Glutamatergic neuron (in vitro differentiated cells): ENCODE data around the gene ASCL5. TPM values are rescaled to one million over a fixed set of nuclear protein-coding genes. Genes with fewer than 3 reads are reported as not detected.

Experiments
- DNase-seq: peaks from one replicate; pipeline ENCODE4 v3.0.0; 2022
- H3K27ac Mint-ChIP-seq: one replicate; pipeline ENCODE4 v1.8.0; 2020; ENCODE audit warnings: mild to moderate bottlenecking, mixed read lengths, inconsistent platforms; ENCODE audit not compliant: unreplicated experiment
- H3K27me3 Mint-ChIP-seq: one replicate; pipeline ENCODE4 v1.8.0; 2020; ENCODE audit warnings: mild to moderate bottlenecking, moderate library complexity, mixed read lengths, inconsistent platforms; ENCODE audit not compliant: unreplicated experiment
- H3K36me3 Mint-ChIP-seq: one replicate; pipeline ENCODE4 v1.8.0; 2020; ENCODE audit warnings: mild to moderate bottlenecking, mixed read lengths, inconsistent platforms; ENCODE audit not compliant: unreplicated experiment
- H3K4me1 Mint-ChIP-seq: one replicate; pipeline ENCODE4 v1.8.0; 2020; ENCODE audit warnings: mild to moderate bottlenecking, low read depth, mixed read lengths, inconsistent platforms; ENCODE audit not compliant: unreplicated experiment
- H3K4me3 Mint-ChIP-seq: one replicate; pipeline ENCODE4 v1.8.0; 2020; ENCODE audit warnings: mild to moderate bottlenecking, mixed read lengths, inconsistent platforms; ENCODE audit not compliant: unreplicated experiment
- H3K9me3 Mint-ChIP-seq: one replicate; pipeline ENCODE4 v1.8.0; 2020; ENCODE audit warnings: mild to moderate bottlenecking, moderate library complexity, mixed read lengths, inconsistent platforms; ENCODE audit not compliant: unreplicated experiment
- total RNA-seq: library from RNA; stranded (reverse); fragmentation: NEBNext Ultra II Directional; extraction: Animal tissue kit (Norgen Biotek cat#: 25700); gene quantifications from one replicate; pipeline ENCODE4 v1.2.1, GENCODE V29; 2021; ENCODE audit not compliant: unreplicated experiment
- TF ChIP-seq, protein P1 (sequence below): fragments of 200-600 bp; sonication (generic); IDR thresholded peaks from one replicate; pipeline ENCODE4 v1.5.0; 2021; ENCODE audit not compliant: partially characterized antibody, unreplicated experiment

ASCL5 gene
- total RNA-seq, 1 donor from 2014 or later, result not detected

DNA sequence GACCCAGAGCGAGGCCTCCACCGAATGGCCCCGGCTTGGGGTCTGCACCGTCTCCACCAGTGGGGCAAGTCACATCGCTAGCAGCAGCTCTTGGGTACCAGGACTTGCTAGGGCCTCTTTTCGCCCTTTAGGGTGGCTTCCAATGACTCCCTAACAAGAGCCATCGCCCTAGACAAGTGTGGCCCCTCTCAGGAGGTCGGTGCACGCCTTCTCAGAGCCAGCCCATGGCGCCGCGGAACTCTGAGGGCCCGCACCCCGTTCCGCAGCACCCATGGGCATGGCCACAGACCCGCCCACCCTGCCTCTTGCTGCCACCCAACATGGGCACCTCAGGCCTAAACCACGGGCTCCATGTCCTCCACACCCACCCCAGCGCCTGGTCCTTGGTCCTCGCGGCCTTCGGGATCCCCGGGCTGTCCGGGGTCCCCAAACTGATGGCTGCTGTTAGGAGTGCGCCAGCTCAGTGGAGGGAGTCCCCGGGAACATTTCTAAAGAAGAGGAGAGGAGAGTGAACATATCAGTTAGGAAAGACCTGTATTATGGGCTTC, 11.5 kb downstream of the ASCL5 start:
- TF ChIP-seq, protein P1, sequence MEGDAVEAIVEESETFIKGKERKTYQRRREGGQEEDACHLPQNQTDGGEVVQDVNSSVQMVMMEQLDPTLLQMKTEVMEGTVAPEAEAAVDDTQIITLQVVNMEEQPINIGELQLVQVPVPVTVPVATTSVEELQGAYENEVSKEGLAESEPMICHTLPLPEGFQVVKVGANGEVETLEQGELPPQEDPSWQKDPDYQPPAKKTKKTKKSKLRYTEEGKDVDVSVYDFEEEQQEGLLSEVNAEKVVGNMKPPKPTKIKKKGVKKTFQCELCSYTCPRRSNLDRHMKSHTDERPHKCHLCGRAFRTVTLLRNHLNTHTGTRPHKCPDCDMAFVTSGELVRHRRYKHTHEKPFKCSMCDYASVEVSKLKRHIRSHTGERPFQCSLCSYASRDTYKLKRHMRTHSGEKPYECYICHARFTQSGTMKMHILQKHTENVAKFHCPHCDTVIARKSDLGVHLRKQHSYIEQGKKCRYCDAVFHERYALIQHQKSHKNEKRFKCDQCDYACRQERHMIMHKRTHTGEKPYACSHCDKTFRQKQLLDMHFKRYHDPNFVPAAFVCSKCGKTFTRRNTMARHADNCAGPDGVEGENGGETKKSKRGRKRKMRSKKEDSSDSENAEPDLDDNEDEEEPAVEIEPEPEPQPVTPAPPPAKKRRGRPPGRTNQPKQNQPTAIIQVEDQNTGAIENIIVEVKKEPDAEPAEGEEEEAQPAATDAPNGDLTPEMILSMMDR, result no peak
- peaks cover 8% of the 10 kb centered on the region for H3K4me1 Mint-ChIP-seq
- DNase-seq, result no peak
- H3K4me3 Mint-ChIP-seq, result peak overlapping the region; percentile 8
- no peaks in the 10 kb centered on the region for H3K36me3 Mint-ChIP-seq
- H3K27me3 Mint-ChIP-seq, result peaks cover 7% of the 10 kb centered on the region
- no peak overlapping the region for H3K27ac Mint-ChIP-seq
- peaks cover 4% of the 10 kb centered on the region for H3K9me3 Mint-ChIP-seq

DNA sequence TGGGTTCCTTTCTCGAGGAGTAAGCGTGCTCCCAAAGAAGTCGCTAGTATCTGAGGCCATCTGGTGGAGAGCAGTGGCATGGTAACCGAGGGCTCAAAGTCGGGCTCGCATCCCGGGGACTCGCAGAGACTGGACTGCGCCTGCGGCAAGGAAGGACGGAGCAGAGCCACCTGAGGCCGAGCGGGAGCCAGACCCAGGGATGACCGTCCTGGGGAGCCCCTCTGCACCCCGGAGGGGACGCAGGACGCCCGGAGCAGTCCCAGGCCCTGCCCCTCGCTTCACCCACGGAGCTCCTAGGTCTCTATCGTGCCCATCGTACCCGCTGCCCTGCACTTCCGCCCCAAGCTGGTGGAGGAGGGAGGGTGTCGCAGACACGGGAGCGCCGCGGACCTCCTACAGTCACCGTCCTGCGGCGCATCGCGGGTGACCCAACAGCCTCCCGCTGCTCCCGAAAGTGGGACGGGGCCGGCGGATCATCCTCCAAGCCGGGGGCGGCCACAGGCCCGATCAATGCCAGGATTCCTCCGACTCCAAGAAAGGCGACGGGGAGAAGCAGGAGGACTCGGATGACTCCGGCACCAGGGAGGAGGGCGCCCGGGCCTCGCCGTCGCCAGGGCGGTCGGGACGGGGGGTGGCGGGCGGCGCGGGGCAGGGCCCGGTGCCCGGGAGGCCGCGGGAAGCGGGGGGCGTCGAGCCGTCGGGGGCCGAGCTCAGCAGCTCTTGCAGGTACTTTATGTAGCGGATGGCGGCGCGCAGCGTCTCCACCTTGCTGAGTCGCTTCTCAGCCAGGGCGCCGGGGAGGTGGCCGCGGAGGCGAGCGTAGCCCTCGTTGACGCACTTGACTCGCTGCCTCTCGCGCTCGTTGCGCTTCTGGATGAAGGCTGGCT, 12.5 kb downstream of the ASCL5 start:
- Mint-ChIP-seq H3K27me3 (peaks cover 7% of the 10 kb centered on the region), H3K36me3 (no peaks in the 10 kb centered on the region), H3K27ac (no peak overlapping the region), H3K9me3 (peaks cover 4% of the 10 kb centered on the region), H3K4me1 (peaks cover 8% of the 10 kb centered on the region), H3K4me3 (peak overlapping the region; percentile 87)
- TF ChIP-seq, protein P1, result peak; percentile 78
- DNase-seq, result peak; percentile 93

DNA sequence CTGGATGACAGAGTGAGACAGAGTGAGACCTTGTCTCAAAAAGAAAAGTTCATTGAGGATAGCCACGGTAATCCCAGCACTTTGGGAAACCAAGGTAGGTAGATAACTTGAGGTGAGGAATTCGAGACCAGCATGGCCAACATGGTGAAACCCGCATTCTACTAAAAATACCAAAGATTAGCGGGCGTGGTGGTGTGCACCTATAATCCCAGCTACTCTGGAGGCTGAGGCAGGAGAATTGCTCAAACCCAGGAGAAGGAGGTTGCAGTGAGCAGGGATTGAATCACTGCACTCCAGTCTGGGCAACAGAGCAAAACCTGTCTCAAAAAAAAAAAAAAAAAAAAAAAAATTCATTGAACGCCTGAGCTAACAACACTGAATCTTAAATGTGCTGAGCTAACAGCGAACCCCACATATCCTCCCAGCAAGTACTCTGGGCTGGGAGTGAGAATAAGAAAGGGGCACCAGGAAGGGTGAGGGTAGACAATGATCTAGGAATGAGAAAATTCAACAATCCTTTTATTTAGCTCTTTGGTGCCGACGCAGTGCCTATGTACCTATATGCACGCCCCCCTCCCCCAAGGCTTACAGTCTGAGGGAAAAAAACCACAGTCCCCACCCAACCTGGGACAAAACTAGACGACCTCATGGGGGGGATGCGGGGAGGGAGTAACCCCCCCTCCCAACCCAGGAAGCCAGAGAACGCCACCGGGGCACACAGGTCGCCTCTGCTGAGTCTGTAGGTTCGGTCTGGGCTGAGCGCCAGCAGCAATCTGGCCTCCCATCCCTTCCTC, 13.3 kb downstream of the ASCL5 start:
- no peak overlapping the region for H3K27ac Mint-ChIP-seq
- TF ChIP-seq, protein P1, result no peak

DNA sequence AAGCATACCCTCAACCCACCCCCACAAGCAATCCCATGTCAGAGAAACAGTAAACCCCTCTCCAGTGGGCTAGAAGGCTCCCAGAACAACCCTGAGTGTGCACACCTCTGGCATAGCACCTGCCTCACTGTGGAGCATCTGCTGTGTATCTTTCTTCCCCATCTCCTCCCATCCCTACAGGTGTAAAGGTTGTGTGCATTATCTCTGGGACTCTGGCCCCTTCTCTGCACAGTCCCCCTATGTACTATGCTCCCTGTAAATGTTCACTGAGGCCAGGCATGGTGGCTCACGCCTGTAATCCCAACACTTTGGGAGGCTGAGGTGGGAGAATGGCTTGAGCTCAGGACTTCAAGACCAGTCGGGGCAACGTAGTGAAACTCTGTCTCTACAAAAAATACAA, 14.1 kb downstream of the ASCL5 start:
- DNase-seq, result no peak
- H3K4me1 Mint-ChIP-seq, result peaks cover 8% of the 10 kb centered on the region
- H3K36me3 Mint-ChIP-seq, result no peaks in the 10 kb centered on the region
- no peak overlapping the region for H3K4me3 Mint-ChIP-seq
- peaks cover 4% of the 10 kb centered on the region for H3K9me3 Mint-ChIP-seq
- H3K27me3 Mint-ChIP-seq, result peaks cover 7% of the 10 kb centered on the region
- no peak overlapping the region for H3K27ac Mint-ChIP-seq
- TF ChIP-seq, protein P1, result no peak

More for the DNA sequence above, 13.3 kb downstream of the ASCL5 start:
- Mint-ChIP-seq H3K36me3 (no peaks in the 10 kb centered on the region), H3K4me1 (peaks cover 8% of the 10 kb centered on the region), H3K4me3 (peak overlapping the region; percentile 87), H3K9me3 (peaks cover 4% of the 10 kb centered on the region), H3K27me3 (peaks cover 7% of the 10 kb centered on the region)
- DNase-seq, result no peak
